OCI-LY7 (cell line): ENCODE results near the gene SLC6A17. TPM values are rescaled to one million over a fixed set of nuclear protein-coding genes. Genes with fewer than 3 reads are reported as not detected.

Experiments
- BruUV-seq: library from RNA; stranded (reverse); fragments of 400-500 nt; replicated peaks from 2 replicates; lab custom pipeline; 2021; lab: Mats Ljungman, UMichigan
- CTCF ChIA-PET: fragments of 300-600 bp; sonication (Branson Sonifier 250); formaldehyde crosslinking; loops from one replicate; lab custom pipeline; 2022; ENCODE audit warnings: antibody characterized with exemption; ENCODE audit not compliant: unreplicated experiment; lab: Charles Lee
- POLR2A ChIA-PET: fragments of 300-600 bp; sonication (Branson Sonifier 250); formaldehyde crosslinking; loops from one replicate; lab custom pipeline; 2022; ENCODE audit warnings: antibody characterized with exemption; lab: Charles Lee
- DNase-seq: peaks from one replicate; pipeline ENCODE4 v3.0.0-alpha.2; 2015; ENCODE audit warnings: low spot score
- H2AFZ ChIP-seq: fragments of 200-600 bp; sonication (generic), shearing (Covaris generic); 2 replicates; pipeline ENCODE4 v1.6.1; 2014; ENCODE audit warnings: mild to moderate bottlenecking, antibody characterized with exemption, low read length, moderate library complexity
- H3K27ac ChIP-seq: fragments of 200-600 bp; sonication (generic); 2 replicates; pipeline ENCODE4 v1.5.1; 2014; ENCODE audit warnings: mixed run types, low read depth, mild to moderate bottlenecking, moderate library complexity, low read length, inconsistent platforms; ENCODE audit not compliant: poor library complexity, severe bottlenecking
- H3K36me3 ChIP-seq: fragments of 200-600 bp; sonication (generic); 2 replicates; pipeline ENCODE4 v1.6.1; 2014; ENCODE audit warnings: mild to moderate bottlenecking, antibody characterized with exemption, low read length, moderate library complexity, mixed read lengths; ENCODE audit not compliant: insufficient read depth
- H3K4me1 ChIP-seq: fragments of 200-600 bp; sonication (generic); 2 replicates; pipeline ENCODE4 v1.5.1; 2014; ENCODE audit warnings: mild to moderate bottlenecking, low read length; ENCODE audit not compliant: insufficient read depth, poor library complexity, severe bottlenecking
- H3K4me2 ChIP-seq: fragments of 200-600 bp; sonication (generic); 2 replicates; pipeline ENCODE4 v1.6.1; 2014; ENCODE audit warnings: mild to moderate bottlenecking, low read length
- H3K4me3 ChIP-seq: fragments of 200-600 bp; sonication (generic); 2 replicates; pipeline ENCODE4 v1.5.1; 2014; ENCODE audit warnings: mild to moderate bottlenecking, low read depth, low read length; ENCODE audit not compliant: poor library complexity, severe bottlenecking
- H3K79me2 ChIP-seq: fragments of 200-600 bp; sonication (generic); 2 replicates; pipeline ENCODE4 v1.6.1; 2016; ENCODE audit warnings: low read depth, mild to moderate bottlenecking, low read length, moderate library complexity, mixed read lengths; ENCODE audit not compliant: insufficient read depth
- H3K9me2 ChIP-seq: fragments of 200-600 bp; sonication (generic); 2 replicates; pipeline ENCODE4 v1.6.1; 2016; ENCODE audit warnings: mild to moderate bottlenecking, low read length, mixed read lengths; ENCODE audit not compliant: insufficient read depth
- H3K9me3 ChIP-seq: fragments of 200-600 bp; sonication (generic); 2 replicates; pipeline ENCODE4 v1.6.1; 2014; ENCODE audit warnings: mild to moderate bottlenecking, mixed run types, low read length, mixed read lengths
- H4K20me1 ChIP-seq: fragments of 200-600 bp; sonication (generic); 2 replicates; pipeline ENCODE4 v1.6.1; 2014; ENCODE audit warnings: mild to moderate bottlenecking, antibody characterized with exemption, low read length, moderate library complexity, mixed read lengths; ENCODE audit not compliant: insufficient read depth
- EZH2phosphoT487 ChIP-seq: fragments of 200-600 bp; sonication (generic); IDR thresholded peaks from 2 replicates; pipeline ENCODE4 v1.6.1; 2018; ENCODE audit warnings: low read depth, borderline replicate concordance, mild to moderate bottlenecking, mixed run types, antibody characterized with exemption, low read length, moderate library complexity, mixed read lengths
- intact Hi-C: fragments of 100-400 bp; cut with micrococcal nuclease; formaldehyde crosslinking; loops from one replicate; pipeline ENCODE4 v1.10.0; 2022; ENCODE audit not compliant: unreplicated experiment
- total RNA-seq, 2 experiments: library from RNA; depleted of rRNA in 1 of 2; stranded (reverse); fragments of >200 nt in 1 of 2; shearing (Covaris generic) in 1 of 2; gene quantifications; 2 replicates each; pipeline ENCODE4 v1.2.3, GENCODE V29; 2014 to 2022
- TF ChIP-seq, protein P1 (sequence below): fragments of 200-600 bp; sonication (generic); conservative IDR thresholded peaks from 2 replicates; pipeline ENCODE4 v1.5.1; 2014; ENCODE audit warnings: mild to moderate bottlenecking, antibody characterized with exemption, low read length, moderate library complexity, mixed read lengths

Gene SLC6A17
- total RNA-seq, 2 experiments from 2014 or later: not detected

- Histone ChIP-seq H3K4me1 (no peaks in the 10 kb centered on the region), H2AFZ (no peak overlapping the region), H3K4me3 (no peak overlapping the region), H3K9me2 (no peaks in the 10 kb centered on the region), H3K4me2 (no peak overlapping the region), H3K9me3 (no peaks in the 10 kb centered on the region), H3K79me2 (no peaks in the 10 kb centered on the region), H3K27ac (no peak overlapping the region), H4K20me1 (no peaks in the 10 kb centered on the region), H3K36me3 (no peaks in the 10 kb centered on the region)
- intact Hi-C loops: no loop called here
- TF ChIP-seq, protein P1, sequence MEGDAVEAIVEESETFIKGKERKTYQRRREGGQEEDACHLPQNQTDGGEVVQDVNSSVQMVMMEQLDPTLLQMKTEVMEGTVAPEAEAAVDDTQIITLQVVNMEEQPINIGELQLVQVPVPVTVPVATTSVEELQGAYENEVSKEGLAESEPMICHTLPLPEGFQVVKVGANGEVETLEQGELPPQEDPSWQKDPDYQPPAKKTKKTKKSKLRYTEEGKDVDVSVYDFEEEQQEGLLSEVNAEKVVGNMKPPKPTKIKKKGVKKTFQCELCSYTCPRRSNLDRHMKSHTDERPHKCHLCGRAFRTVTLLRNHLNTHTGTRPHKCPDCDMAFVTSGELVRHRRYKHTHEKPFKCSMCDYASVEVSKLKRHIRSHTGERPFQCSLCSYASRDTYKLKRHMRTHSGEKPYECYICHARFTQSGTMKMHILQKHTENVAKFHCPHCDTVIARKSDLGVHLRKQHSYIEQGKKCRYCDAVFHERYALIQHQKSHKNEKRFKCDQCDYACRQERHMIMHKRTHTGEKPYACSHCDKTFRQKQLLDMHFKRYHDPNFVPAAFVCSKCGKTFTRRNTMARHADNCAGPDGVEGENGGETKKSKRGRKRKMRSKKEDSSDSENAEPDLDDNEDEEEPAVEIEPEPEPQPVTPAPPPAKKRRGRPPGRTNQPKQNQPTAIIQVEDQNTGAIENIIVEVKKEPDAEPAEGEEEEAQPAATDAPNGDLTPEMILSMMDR: no peak
- TF ChIP-seq EZH2phosphoT487: no peak
- CTCF ChIA-PET: no interaction called here
- DNase-seq: no peak
- POLR2A ChIA-PET: no interaction called here
- BruUV-seq: no TSS peak
Measured at GRCh38 chr1:110152133-110152785, 2.0 kb downstream of the SLC6A17 start.

GRCh38 chr1:110153407-110153950, 3.2 kb downstream of the SLC6A17 start:
- Histone ChIP-seq H3K4me1 (no peaks in the 10 kb centered on the region), H3K9me3 (no peaks in the 10 kb centered on the region), H3K9me2 (no peaks in the 10 kb centered on the region), H2AFZ (no peak overlapping the region), H3K36me3 (no peaks in the 10 kb centered on the region), H3K4me2 (no peak overlapping the region), H3K27ac (no peak overlapping the region), H3K79me2 (no peaks in the 10 kb centered on the region), H4K20me1 (no peaks in the 10 kb centered on the region), H3K4me3 (no peak overlapping the region)
- POLR2A ChIA-PET: interaction anchor here (0.7 kb wide), 1 partner anchor 649 kb away, joined by 4 read pairs; no protein-coding TSS in a partner anchor
- CTCF ChIA-PET: no interaction called here
- no TSS peak for BruUV-seq
- no peak for TF ChIP-seq EZH2phosphoT487
- TF ChIP-seq, protein P1: no peak
- intact Hi-C loops: no loop called here
- DNase-seq: no peak

DNA sequence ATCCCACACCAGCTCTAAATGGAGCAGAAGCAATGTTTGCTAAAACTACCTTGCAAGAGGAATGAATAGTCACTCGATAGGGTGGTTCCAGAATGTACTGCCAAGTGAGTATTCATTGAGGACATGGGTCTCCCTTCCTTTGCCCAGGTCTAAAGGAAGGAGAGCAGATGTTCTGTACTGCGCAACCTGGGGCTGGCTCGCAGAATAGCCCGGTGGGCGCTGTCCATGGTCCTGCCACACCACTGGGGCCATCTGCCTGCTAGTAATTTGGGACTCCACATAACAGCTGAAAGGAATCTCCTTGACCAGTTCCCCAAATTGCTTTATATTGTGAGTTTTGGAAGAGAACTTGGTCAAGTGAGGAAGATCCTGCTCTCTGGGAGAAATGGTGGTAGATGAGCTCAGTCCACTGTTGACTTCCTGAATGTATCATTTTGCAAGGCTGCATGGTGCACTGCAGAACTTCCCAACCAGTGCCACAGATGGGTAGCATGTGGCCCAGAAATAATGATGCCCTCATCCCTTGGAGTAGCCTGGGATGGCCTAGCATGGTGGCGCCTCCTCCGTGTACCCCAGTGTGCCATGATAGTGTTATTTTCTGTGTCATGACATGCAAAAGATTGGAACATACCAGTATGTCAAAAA, 5.7 kb downstream of the SLC6A17 start:
- H3K79me2 ChIP-seq: no peaks in the 10 kb centered on the region
- POLR2A ChIA-PET: no interaction called here
- CTCF ChIA-PET: no interaction called here
- intact Hi-C loops: no loop called here
- H4K20me1 ChIP-seq: no peaks in the 10 kb centered on the region
- H2AFZ ChIP-seq: no peak overlapping the region
- no peak overlapping the region for H3K4me3 ChIP-seq
- no peaks in the 10 kb centered on the region for H3K36me3 ChIP-seq
- H3K27ac ChIP-seq: no peak overlapping the region
- no peaks in the 10 kb centered on the region for H3K4me1 ChIP-seq
- H3K9me2 ChIP-seq: no peaks in the 10 kb centered on the region
- BruUV-seq: no TSS peak
- peak; percentile 19 for DNase-seq
- H3K4me2 ChIP-seq: no peak overlapping the region
- no peaks in the 10 kb centered on the region for H3K9me3 ChIP-seq
- TF ChIP-seq, protein P1: no peak
- TF ChIP-seq EZH2phosphoT487: no peak
